Right kidney (tissue), 1 donor: ENCODE results near the gene ABCF2.

ENCODE experiments used
- DNase-seq: peaks from one replicate; pipeline ENCODE4 v3.0.0-alpha.2; 2016

Gene ABCF2

DNA sequence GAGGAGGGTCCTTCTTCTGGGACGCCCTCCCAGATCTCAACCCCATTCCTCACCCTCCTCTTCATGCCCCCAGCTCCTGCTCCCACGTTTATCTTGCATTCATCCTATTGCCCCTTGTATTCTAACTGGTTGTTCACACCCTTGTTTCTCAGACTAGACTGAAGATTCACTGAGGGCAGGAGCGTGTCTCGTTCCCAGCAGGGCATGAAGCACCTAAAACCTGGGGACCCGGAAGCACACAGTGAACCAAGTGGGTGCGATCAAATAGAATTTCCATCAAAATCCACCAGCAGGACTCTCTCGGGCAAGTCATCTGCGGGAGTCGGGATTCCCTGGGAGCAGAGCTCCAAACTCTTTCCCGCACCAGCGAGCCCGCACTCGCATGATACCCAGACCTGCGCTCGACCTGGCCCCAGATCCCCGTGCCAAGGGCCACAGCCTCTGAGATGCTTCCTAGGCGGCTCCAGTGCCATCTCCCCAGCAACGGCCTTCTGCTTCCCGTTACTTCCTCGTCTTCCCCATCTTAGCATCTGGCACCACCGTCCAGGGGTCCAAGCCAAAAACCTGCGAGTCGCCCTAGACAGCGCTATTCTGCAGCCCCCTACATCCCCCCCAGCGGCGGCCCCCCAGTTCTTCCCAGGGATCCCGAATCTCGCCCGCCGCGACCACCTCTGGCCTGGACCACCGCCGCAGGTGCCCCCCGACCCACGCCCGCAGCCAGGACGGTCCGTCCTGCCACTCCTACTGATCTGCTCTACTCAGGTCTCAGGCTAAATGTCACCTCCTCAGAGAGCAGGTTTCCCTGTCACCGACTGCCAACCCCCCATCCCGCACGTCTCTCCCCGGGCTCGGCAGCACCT lies 53.4 kb downstream of the ABCF2 start:
- DNase-seq = no peak

DNA sequence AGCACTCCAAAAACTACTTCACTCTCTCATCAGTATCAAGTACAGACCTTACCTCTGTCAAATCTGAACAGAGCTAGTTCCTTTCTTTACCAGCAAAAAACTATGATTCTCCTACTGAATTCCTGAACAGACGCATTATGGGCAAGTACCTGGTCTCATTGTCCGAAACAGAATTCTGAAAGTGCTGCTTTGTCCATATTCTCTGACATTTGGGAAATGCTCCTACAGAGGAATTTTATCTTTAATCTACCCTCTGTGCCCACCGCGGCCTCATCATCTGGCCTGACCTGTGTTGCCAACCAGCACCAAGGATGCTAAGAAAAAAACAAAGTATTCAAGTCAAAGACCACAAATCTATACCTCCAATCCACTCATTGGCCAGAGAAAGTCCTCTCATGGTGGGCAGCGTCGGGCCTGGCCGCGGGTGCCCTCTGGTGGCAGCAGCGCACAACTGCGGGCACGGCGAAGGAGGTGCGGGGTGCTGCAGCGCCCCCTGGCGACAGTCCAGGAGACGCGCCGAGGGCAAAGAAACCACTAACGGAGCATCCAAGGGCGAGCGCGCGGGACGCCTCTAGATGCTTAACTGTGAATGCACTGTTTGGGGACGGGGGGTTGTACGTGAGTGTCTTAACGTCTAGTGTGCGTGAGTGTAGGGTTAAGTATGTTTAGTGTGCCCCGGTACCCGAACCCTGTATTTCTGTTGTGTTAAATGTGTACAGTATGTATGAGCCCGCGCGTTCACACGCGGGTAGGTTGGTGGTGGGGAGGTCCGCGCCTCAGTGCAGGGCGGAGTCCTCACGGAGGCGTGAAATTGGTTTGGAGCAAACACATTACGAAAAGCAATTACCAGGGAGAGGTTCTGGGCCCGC lies 54.5 kb downstream of the ABCF2 start:
- peak; percentile 73 for DNase-seq

DNA sequence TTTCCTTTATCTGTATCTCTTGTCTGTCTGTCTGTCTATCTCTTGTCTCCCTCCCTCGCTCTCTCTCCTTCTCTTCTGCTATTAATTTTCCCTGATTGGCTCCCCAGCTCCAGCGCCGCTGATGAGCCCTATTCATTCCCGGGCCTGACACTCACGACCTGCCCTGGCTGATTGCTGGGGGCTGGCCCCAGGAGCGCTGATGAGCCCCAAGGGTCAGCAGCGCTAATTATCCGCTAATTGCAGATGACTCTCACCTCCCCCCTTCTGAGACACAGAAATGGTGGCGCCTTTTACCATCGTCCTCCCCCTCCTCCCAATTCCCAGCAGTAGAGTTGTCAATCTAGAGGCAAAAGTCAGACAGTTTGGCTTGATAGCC lies 58.2 kb downstream of the ABCF2 start:
- no peak for DNase-seq

DNA sequence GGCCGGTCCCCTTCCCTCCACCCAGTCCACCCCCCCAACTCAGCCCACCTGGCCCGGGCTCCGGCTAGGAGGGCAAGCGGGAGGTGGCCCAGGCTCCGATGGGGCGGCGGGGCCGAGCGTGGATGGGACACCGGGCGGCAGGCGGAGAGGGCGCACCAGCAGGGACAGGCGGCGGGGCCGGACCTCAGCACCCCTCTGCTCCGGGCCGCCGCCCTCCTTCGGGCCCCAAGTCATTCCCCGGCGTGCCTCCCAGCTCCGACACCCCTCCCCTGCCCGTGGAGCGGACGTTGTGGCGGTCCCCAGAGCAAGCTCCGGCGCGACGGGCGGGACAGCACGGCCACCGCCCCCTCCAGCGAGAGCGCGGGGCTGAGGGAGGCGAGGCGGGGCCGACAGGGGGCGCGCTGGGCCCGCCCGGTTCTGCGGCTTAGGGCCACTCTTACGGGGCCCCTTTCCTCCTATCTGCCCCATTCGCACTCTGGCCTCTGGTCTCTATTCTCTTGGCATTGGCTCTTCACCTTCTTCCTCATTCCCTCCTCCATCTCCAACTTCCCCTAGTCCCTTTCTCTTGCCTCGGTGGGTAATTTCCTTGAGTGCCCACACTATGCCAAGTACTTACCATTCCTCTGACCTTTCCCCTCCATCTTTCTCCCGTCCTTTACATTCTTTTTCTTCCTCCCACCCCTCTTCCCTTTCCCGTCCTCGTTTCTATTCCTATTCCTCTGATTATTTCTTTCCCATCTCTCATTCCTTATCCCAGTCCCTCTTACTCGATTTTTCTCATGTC lies 58.8 kb downstream of the ABCF2 start:
- peak; percentile 75 for DNase-seq

DNA sequence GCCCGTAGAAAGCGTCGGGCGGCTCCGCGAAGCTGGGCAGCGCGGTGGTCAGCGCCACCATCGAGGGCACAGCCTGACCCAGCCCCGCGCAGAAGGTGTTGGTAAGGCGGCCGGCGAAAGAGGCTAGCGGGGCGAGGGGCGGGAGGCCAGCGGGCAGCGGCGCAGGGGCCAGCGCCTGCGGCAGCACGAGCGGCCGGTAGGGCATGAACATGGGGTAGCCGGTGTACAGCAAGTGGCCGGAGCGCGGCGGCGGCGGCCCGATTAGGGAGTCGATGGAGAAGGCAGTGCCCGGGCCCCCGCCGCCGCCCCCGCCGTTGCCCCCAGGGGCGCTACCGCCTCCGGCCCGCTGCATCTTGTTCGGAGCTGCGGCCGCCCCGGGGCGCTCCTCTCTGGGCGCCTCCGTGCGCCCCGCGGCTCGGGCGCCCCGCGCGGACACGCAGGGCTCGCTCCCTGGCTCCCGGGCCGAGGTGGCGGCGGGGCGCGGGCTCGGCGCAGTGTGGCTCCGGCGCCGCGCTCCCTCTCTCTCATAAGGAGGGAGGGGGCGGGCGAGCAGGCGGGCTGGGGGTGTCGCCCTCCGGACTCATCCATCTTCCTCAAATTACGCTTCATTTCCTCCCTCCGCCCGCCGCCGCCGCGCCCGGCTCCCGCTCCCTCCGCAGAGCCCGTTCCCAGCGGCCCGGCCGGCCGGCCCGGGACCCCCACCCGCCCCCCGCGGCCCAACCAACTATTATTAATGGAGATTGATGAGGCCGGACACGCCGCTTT lies 59.6 kb downstream of the ABCF2 start, which contains the start of gene GBX1:
Gene GBX1 (minus strand): TSS at position 498 of the 765 bp plus-strand sequence. CDS start 146 bp downstream, at position 352.
- no peak for DNase-seq

DNA sequence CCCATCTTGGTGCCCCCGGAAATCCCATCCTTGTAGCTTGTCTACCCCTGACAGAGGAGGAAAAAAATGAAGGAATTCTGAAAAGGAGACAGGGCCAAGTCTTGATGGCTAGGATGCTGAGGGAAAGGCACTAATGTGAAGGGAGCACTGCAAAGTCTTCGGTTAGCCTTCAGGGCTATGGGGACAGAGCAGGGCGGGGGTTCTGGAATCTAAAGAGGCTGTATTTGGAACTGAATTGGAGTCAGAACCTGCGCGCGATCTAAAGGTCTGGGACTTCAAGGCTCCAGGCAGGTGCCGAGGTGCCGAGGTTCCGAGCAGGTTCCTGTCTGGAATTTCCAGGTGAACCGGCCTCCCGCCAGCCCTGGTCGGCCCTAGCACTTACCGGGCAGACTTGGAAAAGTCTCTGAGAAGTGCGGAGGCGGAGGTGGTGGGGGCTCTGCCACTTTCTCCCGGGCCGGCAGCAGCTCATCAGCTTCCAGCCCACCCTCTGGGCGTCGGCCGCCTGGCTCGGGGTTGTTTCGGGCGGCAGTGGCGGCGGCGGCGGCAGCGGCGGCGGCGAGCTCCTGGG lies 60.3 kb downstream of the ABCF2 start:
- DNase-seq = peak; percentile 66
